Stimulated activated CD8-positive, alpha-beta memory T cell treated with anti-CD3 and anti-CD28 coated beads, Interleukin-4, amount 100 ng/mL, for 48 hours (primary cell): ENCODE results near the gene LRRC2.
"Not testable (repeated sequence)": the region's sequence is repeated elsewhere in the genome, so short reads cannot be mapped to it uniquely, and the experiment has no call there.

Experiments
- DNase-seq: peaks from one replicate; pipeline ENCODE4 v3.0.0-alpha.2; 2020

The LRRC2 gene

GRCh38 chr3:46522201-46522600 lies 43.9 kb downstream of the LRRC2 start:
- DNase-seq = not testable (repeated sequence)

DNA sequence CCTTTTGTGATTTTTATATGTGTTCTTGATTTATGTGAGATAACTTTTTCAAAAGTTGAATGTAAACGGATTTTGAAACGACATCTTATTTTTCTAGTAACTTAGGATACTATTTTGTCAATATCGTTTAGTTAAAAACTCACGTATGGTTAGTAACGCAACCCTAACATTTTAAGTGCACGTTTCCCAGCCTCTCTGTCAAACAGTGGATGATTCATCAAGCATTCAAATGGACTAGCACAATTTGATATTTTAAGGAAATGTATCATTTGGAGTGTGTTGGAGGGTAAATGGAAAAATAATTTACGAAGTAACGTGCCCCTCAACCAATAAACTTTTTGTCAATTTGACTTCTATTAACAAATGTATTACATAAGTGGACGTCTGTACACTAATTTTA lies 45.0 kb downstream of the LRRC2 start:
- DNase-seq = no peak

- DNase-seq = no peak
Measured at GRCh38 chr3:46520531-46520930, 45.6 kb downstream of the LRRC2 start.

GRCh38 chr3:46519952-46520351 lies 46.1 kb downstream of the LRRC2 start:
- no peak for DNase-seq

DNA sequence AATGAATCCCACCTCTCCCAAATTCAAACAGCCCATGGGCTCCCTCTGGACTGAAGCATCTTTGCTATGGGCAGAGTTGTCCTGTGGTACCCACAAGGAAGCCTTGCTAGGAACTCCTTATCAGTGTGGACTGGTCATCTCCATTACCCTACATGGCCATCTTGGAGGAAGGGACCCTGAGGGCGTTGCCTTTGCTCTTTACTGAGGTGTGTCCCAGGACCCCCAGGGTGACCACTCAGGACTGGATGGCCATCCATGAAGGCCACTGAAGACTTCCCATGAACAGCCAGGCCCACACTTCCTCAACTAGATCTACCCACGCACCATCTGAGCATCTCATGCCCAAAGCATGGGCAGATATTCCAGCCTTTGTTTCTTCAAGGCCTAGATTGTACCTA lies 48.3 kb downstream of the LRRC2 start:
- no peak for DNase-seq

DNA sequence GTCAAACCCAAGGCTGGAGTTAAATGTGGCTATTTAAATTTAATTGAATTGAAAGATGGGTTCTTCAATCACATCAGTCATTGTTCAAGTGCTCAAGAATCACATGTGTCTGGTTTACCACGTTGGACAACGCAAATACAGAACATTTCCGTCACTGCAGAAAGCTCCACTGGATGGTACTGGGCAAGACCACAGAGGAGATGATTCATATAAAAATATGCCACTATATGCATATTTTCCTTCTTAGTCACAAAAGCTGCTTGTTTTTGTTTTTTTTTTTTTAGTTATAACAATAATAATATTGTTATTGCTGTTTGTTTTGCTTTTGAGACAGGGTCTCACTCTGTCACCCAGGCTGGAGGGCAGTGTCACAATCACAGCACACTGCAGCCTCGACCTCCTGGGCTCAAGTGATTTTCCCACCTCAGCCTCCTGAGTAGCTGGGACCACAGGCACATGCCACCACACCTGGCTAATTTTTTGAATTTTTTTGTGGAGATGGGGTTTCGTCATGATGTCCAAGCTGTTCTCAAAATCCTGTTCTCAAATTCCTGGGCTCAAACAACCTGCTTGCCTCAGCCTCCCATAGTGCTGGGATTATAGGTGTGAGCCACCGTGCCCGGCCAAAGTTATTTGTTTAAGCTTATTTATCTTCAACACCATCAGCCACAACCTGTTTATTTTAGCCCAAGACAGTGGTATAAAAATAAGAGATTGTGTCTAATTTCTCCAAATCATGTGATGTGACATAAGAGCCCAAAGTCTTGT lies 48.9 kb downstream of the LRRC2 start:
- DNase-seq = no peak

GRCh38 chr3:46516521-46516920 lies 49.6 kb downstream of the LRRC2 start:
- DNase-seq = no peak

- no peak for DNase-seq
Measured at GRCh38 chr3:46512191-46512749, 53.8 kb downstream of the LRRC2 start.

- DNase-seq = no peak
Measured at GRCh38 chr3:46509661-46510187, 56.4 kb downstream of the LRRC2 start.

DNA sequence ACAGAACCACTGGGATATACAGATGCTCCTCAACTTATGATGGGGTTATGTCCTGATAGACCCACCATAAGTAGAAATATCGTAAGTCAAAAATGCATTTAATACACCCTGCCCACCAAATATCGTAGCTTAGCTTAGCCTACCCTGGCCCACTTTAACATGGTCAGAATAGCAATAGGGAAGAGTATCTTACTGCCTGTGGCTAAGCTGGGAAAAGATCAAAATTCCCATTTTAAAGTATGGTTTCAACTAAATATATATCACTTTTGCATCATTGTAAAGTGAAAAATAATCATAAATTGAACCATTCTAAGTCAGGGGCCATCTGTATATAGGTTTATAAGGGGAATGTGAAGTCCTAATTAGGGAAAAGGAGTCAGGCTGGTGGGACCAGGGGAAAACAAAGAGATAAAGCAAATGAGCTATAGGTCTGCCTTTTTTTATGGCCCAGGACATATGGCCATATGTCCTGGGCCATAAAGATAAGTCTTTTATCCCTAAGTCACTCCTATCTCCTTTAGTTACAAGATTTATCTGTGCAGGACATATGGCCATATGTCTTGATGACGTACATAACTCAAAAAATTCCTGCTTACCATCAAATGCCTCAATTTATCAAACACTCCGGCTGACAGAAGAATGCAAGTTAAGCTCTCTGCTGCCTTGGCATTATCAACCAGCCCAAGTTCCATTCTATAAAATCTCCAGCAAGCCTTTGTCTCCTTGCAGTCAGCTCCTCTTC lies 57.1 kb downstream of the LRRC2 start:
- DNase-seq = no peak

DNA sequence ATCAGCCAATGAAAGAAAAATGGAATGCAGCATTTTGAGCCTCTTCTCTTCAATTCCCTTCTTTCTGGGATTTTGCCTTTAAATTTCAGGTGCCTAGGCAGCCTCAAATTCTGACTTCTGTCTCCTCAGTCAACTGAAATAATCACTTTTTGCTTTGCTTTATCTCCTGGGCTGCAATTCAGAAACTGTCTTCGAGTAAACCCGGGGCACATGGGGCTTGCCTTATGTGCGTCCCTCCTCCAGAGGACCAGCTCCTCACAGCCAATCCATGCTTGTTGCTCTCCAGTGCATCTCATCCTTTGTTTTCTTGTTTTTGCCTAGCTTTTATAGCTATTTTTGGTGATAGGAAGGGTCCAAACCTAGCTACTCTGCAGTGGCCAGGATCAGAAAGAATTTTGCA lies 59.6 kb downstream of the LRRC2 start:
- no peak for DNase-seq

DNA sequence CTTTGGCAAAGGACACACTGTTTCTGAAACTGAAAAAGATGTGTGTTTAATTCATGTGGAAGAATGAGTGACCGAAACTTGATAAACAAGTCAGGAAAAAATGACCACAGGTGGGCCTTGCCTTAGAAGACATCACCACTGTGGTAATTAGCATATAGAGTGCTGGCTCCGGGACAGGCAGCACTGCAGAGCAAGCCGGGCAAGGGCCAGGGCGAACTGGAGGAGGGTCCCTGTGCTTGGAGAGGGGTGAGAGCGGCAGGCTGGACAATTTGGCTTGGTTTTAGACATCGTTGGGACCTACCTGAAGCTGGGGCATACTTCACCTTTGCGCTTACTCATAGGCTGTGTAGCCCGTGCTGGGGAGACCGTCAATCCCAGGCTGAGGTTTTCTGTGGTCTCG lies 60.1 kb downstream of the LRRC2 start:
- DNase-seq = no peak

GRCh38 chr3:46504789-46505188 lies 61.3 kb downstream of the LRRC2 start:
- peak; percentile 42 for DNase-seq

- DNase-seq = no peak
Measured at GRCh38 chr3:46503200-46503874, 62.8 kb downstream of the LRRC2 start.

GRCh38 chr3:46501702-46502101 lies 64.4 kb downstream of the LRRC2 start:
- no peak for DNase-seq

- DNase-seq = no peak
Measured at GRCh38 chr3:46500656-46501635, 65.2 kb downstream of the LRRC2 start.

DNA sequence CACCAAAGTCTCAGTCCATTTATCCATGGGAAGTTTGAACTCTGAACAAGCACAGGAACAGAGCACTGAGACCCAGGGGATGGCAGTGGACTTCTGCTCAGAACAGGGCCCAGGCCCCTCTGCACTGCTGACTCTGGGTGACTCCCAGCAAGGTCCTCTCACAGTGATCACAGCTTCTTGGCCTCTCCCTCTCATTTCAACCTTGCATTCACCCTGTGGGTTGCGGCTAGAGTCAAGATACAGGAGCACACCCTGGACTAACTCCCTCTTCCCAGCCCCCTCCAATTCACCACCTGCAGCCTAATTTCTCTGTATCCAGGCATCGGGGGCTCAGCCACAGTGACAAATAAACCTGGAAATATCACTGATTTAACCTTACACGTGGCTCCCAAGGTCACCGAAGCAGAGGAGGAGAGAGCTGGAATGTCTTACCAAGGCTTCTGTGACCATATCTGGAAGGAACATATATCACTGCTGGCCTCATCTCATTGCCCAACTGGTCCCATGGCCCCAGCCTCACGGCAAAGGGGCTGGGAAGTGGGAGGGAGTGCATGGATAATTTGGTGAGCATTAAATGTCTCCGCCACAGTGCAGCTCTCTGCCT lies 67.1 kb downstream of the LRRC2 start:
- DNase-seq = no peak

- no peak for DNase-seq
Measured at GRCh38 chr3:46497556-46498265, 68.4 kb downstream of the LRRC2 start, which contains the start of gene RTP3. Gene RTP3 (plus strand): TSS chr3:46497976. CDS start chr3:46498063, 87 bp downstream.

DNA sequence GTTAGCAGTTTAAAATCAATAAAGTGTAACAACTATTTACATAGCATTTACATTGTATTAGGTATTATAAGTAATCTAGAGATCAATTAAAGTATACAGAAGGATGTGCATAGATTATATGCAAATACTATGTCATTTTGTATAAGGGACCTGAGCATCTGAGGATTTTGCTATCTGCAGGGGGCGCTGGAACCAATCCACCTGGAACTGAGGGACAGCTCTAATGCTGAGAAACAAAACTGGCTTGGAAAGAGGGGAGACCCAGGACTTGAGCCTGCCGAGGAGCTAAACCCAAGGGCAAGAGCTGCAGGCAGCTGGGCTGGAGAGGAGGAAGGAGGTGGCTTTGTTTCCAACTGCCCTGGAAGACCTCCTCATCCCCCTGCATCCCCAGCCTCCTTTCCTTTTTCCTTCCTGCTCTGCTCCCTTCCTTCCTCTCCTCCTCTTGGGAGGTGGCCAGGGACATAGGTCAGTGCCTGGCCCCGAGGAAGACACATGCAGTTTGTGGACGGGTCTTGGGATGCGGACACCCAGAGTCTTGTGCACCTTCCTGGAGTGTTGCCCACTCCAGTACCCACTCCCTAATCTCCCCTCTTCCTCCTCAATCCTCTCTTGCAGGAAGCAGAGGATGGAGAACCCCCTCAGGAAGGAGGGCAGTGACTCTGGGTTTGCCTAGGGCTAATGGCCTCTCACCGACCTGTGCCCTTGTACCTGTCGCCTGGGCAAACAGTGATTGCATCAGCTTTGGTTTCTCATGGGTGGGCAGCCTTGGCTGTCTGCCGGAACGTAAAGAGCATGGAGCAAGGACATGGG lies 69.2 kb downstream of the LRRC2 start:
- DNase-seq = peak; percentile 58

DNA sequence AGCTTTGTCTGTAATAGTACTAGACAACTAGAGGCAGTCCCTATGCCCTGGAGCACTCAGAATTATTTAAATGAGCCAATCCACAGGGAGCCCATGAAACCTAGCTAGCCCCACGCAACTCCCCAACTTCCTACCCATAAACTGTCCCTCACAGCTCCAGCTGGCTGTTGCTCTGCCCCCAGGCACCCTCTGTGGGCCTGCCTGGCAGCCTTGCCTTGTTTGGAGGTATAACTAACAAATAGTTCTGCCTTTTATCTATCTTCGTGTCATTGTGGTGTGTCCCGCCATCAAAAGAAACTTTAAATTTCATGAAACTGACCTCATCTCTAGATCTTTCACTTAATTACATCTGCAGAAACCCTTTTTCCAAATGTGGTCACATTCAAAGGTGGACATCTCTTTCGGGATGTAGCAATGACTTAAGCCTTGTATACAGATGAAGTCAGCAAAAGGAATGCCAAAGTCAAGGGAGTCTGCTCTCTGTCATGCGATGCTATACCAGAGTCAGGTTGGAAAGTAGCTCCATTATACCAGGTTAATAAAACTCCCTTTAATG lies 70.1 kb downstream of the LRRC2 start:
- no peak for DNase-seq
